Measurements from ENCODE around the gene SMS. TPM values are rescaled to one million over a fixed set of nuclear protein-coding genes. Genes with fewer than 3 reads are reported as not detected.

Gene SMS
- total RNA-seq, 1 experiment from 2014 or later, result 548 TPM

DNA sequence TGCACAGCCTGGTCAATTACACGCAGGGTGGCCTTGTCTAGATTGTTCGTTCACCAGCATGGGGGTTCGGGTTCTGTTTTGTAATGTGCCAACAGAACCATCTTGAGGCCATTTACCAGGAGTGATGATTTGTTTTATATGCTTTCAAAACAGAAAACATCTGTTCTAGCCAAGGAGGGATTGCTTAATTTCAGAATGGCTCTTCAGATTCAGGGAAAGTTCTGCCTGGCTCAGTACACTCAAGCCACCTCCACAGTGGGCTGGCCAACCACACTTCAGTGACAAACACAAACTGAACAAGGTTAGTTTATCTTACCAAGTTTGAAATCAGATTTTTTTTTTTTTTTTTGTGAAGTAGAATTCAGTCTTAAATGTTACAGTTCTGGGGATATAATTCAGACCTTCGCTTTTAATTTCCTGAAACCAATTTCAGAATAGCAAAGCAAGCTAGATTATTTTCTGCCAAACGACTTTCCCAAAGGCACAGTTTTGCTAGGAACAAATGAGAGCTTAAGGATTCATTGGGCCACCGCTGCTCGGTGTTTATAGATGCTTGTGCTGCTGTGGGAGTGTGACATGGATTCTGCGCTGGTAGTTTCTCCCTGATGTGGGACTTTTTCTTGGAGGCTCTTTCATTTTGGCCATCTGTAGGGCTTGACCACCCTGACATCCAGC is 23.4 kb downstream of the SMS start:
- H3K9me3 ChIP-seq, result no peaks in the 10 kb centered on the region
- H3K4me3 ChIP-seq, result no peak overlapping the region
- peaks cover 37% of the 10 kb centered on the region for H3K36me3 ChIP-seq
- no peaks in the 10 kb centered on the region for H3K27me3 ChIP-seq
- no peak for DNase-seq

- no peaks in the 10 kb centered on the region for H3K27me3 ChIP-seq
- no peak for DNase-seq
- peaks cover 51% of the 10 kb centered on the region for H3K36me3 ChIP-seq
Observed at GRCh38 chrX:21966866-21967265, 26.4 kb downstream of the SMS start.

DNA sequence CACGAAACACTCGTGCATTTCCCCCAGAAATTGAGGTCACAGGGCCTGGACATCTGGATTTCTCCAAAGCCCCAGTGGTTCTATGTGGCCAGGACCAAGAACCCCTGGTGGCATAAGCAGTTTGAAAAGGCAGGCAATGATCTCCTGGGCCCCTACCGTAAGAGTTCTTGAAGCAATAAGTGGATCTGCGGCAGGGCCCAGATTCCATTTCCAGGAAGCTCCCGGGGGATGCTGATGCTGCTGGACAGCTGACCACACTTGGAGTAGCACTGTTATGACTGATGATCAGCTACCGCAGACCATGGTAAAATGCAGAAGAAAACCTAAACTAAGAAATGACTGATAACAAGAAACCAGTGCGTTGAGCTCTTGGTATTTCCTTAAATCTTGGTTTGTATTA is 27.8 kb downstream of the SMS start:
- H3K36me3 ChIP-seq, result peaks cover 55% of the 10 kb centered on the region
- no peak for DNase-seq
- no peaks in the 10 kb centered on the region for H3K27me3 ChIP-seq
- H3K4me3 ChIP-seq, result no peak overlapping the region
- H3K9me3 ChIP-seq, result no peaks in the 10 kb centered on the region

More at GRCh38 chrX:21966866-21967265, 26.4 kb downstream of the SMS start:
- Histone ChIP-seq H3K9me3 (no peaks in the 10 kb centered on the region), H3K4me3 (no peak overlapping the region)

DNA sequence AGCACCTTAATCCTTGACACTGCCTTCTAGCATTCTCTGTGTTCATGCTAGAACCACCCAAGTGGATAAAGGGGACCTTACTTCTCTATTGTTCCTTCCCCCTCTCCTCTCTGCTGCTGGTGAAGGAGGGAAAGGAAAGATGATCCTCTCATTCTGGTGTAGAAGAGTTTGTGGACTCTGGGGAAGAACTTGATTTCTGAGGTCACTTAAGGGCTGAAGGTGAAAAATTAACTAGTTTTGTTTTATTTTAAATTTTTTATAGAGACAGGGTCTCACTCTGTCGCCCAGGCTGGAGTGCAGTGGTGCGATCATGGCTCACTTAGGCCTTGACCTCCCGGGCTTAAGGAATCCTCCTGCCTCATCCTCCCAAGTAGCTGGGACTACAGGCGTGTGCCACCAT is 29.8 kb downstream of the SMS start:
- Histone ChIP-seq H3K9me3 (no peaks in the 10 kb centered on the region), H3K27me3 (no peaks in the 10 kb centered on the region), H3K36me3 (peaks cover 64% of the 10 kb centered on the region), H3K4me3 (no peak overlapping the region)
- no peak for DNase-seq

GRCh38 chrX:21972046-21972445 is 31.5 kb downstream of the SMS start:
- H3K9me3 ChIP-seq, result no peaks in the 10 kb centered on the region
- no peaks in the 10 kb centered on the region for H3K27me3 ChIP-seq
- no peak for DNase-seq
- no peak overlapping the region for H3K4me3 ChIP-seq
- peaks cover 80% of the 10 kb centered on the region for H3K36me3 ChIP-seq

- DNase-seq, result no peak
- Histone ChIP-seq H3K27me3 (no peaks in the 10 kb centered on the region), H3K4me3 (no peak overlapping the region), H3K36me3 (peaks cover 79% of the 10 kb centered on the region), H3K9me3 (no peaks in the 10 kb centered on the region)
Observed at GRCh38 chrX:21972721-21973120, 32.2 kb downstream of the SMS start.

DNA sequence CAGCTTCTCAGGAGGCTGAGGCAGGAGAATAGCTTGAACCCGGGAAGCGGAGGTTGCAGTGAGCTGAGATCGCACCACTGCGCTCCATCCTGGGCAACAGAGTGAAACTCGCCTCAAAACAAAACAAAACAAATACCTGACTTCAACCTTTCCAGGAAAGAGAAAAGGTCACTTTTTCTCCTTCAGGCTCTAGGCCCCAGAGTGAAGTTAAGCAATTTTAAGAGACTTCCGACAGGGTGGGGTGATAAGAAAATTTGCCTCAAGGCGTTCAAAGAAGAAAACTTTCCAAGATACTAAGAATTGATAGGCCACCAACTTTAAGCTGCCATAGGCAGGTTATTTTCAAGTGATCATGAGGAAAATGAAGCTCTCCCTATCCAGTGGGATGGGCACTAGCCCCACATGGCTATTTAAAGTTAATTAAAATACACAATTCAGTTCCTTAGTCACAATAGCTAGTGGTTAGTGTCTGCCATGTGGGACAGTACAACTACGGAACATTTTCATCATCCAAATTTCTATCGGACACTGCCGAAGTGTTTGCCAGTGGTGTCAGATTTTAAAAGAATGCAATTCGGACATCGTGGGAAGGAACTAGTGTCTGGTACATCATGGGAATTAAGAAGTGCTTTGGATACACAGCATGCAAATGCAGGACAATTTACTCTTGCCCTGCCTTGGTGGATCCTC is 33.0 kb downstream of the SMS start:
- no peak for DNase-seq
- no peak overlapping the region for H3K4me3 ChIP-seq
- H3K9me3 ChIP-seq, result no peaks in the 10 kb centered on the region
- no peaks in the 10 kb centered on the region for H3K27me3 ChIP-seq
- H3K36me3 ChIP-seq, result peaks cover 80% of the 10 kb centered on the region

- H3K4me3 ChIP-seq, result no peak overlapping the region
- peaks cover 83% of the 10 kb centered on the region for H3K36me3 ChIP-seq
- DNase-seq, result no peak
- no peaks in the 10 kb centered on the region for H3K27me3 ChIP-seq
- H3K9me3 ChIP-seq, result no peaks in the 10 kb centered on the region
Observed at GRCh38 chrX:21974011-21974385, 33.5 kb downstream of the SMS start.

- no peak overlapping the region for H3K4me3 ChIP-seq
- no peaks in the 10 kb centered on the region for H3K9me3 ChIP-seq
- peaks cover 75% of the 10 kb centered on the region for H3K36me3 ChIP-seq
- no peak for DNase-seq
- H3K27me3 ChIP-seq, result no peaks in the 10 kb centered on the region
Observed at GRCh38 chrX:21975242-21975641, 34.7 kb downstream of the SMS start.

DNA sequence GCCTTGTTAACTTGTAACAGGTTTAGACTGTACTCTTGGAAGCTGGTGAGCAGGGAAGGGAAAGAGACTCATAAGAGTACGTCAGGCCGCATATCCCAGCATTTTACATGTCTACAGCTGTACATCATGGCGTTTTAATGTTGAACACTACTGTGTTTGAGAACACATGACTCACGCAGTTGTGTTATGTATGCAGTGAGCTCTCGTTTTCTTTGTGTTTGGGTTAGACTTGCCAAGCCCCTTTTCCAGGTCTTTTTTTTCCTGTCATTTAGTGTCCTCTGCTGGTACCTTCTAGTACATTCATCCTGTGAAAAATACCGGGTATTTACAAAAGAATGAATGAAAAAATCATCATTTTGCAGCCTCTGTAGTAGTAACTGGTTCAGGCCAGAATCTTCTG is 35.3 kb downstream of the SMS start:
- no peak for DNase-seq
- no peaks in the 10 kb centered on the region for H3K27me3 ChIP-seq
- H3K9me3 ChIP-seq, result no peaks in the 10 kb centered on the region
- peaks cover 77% of the 10 kb centered on the region for H3K36me3 ChIP-seq
- H3K4me3 ChIP-seq, result no peak overlapping the region

DNA sequence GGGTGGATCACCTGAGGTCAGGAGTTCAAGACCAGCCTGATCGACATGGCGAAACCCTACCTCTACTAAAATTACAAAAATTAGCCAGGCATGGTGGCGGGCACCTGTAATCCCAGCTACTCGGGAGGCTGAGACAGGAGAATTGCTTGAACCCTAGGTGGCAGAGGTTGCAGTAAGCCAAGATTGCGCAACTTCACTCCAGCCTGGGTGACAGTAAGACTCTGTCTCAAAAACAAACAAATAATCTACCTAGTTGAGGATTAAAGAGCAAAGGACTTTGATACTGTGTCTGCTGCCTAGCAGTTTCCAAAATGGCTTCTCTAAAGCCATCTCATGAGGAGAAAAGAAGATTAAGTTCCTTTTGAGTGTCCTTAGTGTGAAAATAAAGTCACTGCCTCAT is 37.8 kb downstream of the SMS start:
- DNase-seq, result no peak
- Histone ChIP-seq H3K27me3 (no peaks in the 10 kb centered on the region), H3K9me3 (no peaks in the 10 kb centered on the region), H3K36me3 (peaks cover 63% of the 10 kb centered on the region), H3K4me3 (no peak overlapping the region)

DNA sequence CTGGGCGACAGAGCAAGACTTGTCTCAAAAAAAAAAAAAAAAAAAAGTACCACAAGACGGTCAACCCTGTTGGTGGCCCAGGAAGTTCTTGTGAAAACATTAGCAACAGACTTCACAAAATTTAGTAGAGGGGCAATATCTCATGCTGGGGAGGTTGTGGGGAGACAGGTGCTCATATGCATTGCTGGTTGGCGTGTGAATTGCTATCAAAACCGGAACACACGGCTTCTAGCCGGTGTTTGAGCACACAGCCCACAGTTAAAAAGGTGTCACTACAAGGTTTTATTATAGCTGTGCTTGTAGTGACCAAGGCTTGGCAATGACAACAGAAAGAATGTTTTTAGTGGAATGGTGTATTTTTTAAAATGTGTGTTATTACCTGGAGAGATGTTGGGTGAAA is 41.8 kb downstream of the SMS start:
- no peaks in the 10 kb centered on the region for H3K27me3 ChIP-seq
- peaks cover 52% of the 10 kb centered on the region for H3K36me3 ChIP-seq
- no peak for DNase-seq
- no peak overlapping the region for H3K4me3 ChIP-seq
- H3K9me3 ChIP-seq, result no peaks in the 10 kb centered on the region

DNA sequence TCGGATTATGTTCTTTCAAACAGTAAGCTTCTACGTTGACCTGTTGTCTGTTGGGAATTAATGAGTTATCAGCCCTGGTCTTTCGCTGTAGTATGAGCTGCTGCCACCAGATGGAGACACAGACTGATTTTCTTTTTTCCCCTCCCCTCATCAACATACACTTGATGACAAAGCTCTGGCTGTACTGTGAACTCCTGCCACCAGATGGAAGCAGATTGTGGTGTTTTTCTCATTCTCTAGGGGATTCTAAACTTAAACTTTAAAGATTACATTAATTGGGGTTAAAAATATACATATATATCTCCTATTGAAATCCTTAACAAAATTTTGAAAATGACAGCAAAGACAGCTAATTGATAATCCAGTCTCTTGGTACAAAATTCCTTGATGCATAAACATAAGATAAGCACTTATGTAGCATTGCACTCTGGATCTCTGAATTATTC is 44.8 kb downstream of the SMS start:
- Histone ChIP-seq H3K4me3 (no peak overlapping the region), H3K9me3 (no peaks in the 10 kb centered on the region), H3K36me3 (peaks cover 59% of the 10 kb centered on the region), H3K27me3 (no peaks in the 10 kb centered on the region)
- peak; percentile 41 for DNase-seq

- Histone ChIP-seq H3K4me3 (no peak overlapping the region), H3K9me3 (no peaks in the 10 kb centered on the region), H3K27me3 (no peaks in the 10 kb centered on the region), H3K36me3 (peaks cover 64% of the 10 kb centered on the region)
- no peak for DNase-seq
Observed at GRCh38 chrX:21986596-21986995, 46.1 kb downstream of the SMS start.

- H3K4me3 ChIP-seq, result no peak overlapping the region
- no peaks in the 10 kb centered on the region for H3K9me3 ChIP-seq
- peaks cover 78% of the 10 kb centered on the region for H3K36me3 ChIP-seq
- no peak for DNase-seq
- H3K27me3 ChIP-seq, result no peaks in the 10 kb centered on the region
Observed at GRCh38 chrX:21989384-21989783, 48.9 kb downstream of the SMS start.

DNA sequence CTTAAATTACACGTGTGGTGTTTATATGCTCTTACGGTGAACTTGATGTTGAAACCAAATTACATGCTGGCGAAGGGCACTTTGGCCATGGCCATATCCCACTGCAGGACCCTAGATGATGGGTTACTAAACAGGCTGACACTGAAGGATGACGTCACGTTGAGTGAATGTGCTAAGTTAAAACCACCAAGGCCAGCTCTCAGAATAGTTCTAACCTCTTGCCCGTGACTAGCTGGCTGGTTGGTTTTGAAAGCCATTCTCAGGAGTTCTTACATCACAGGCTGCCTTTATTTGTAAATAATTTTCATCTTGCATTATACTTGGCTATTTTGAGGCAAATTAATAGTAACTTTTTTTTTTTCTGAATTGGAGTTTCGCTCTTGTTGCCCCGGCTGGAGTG is 50.3 kb downstream of the SMS start:
- DNase-seq, result no peak
- H3K36me3 ChIP-seq, result peaks cover 72% of the 10 kb centered on the region

GRCh38 chrX:21991504-21991903 is 51.0 kb downstream of the SMS start:
- Histone ChIP-seq H3K4me3 (no peak overlapping the region), H3K27me3 (no peaks in the 10 kb centered on the region), H3K9me3 (no peaks in the 10 kb centered on the region), H3K36me3 (peaks cover 73% of the 10 kb centered on the region)
- no peak for DNase-seq

More for the DNA sequence above, 50.3 kb downstream of the SMS start:
- Histone ChIP-seq H3K27me3 (no peaks in the 10 kb centered on the region), H3K4me3 (no peak overlapping the region), H3K9me3 (no peaks in the 10 kb centered on the region)

DNA sequence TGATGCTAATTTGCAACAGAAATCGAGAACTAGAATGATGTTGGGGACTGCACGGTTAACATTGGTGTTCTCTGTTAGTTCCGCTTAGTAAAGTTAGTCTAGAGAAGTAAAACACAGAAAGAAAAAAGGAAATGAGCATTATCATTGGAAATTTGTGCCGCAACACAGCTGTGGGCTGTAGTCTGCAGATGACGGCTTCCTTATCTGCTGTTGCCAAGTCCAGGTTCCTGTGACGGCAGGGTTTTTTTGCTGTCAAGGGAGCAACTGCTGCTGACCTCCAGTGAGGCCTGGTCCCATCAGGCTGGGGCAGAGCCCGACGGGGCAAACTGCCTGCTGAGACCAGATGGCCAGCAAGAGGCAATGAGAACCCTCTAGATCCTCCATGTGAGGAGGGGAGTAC is 52.8 kb downstream of the SMS start:
- no peaks in the 10 kb centered on the region for H3K9me3 ChIP-seq
- H3K36me3 ChIP-seq, result peaks cover 74% of the 10 kb centered on the region
- H3K27me3 ChIP-seq, result no peaks in the 10 kb centered on the region
- no peak overlapping the region for H3K4me3 ChIP-seq
- DNase-seq, result no peak
